IPS DF 4.7 (cell line): Measurements from ENCODE around the gene ALDH1L1.

Experiments used
- DNase-seq: peaks from one replicate; pipeline ENCODE4 v3.0.0-alpha.2; 2013; ENCODE audit warnings: low spot score; ENCODE audit errors: extremely low read depth

The ALDH1L1 gene

DNA sequence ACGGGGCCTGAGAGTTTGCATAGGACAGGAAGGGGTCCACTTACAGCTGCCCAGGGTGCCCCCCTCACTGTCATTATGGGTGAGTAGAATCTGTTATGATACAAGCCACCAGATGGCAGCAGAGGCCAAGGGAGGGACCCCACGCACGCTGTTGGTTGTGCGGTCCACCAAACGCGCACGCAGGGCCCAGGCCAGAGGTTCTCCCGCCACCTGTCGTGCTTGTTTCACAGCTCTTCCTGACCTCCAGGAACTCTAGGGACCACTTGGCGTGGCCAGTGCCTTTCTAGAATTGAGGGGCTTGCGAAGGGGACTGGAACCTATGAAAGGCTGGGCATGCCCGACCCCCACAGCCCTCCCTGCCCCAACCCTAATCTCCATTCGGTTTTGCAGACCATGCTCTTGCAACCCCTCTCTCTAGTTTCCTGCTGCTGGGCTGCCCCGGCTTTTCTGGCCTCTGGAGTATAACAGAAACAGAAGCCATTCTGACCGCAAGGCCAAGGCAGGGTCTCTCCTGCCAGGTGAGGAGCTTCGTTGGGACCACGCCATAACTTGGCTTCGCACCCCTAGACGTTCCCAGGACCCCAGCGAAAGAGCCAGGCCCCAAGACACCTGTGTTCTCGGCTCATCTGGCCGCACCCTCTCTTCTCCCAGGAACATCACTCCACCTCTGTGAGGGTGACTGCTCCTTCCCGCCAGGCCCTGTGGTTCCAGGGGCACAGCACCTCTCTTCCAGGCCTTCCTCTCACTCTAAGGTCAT lies 46.0 kb downstream of the ALDH1L1 start:
- no peak for DNase-seq

DNA sequence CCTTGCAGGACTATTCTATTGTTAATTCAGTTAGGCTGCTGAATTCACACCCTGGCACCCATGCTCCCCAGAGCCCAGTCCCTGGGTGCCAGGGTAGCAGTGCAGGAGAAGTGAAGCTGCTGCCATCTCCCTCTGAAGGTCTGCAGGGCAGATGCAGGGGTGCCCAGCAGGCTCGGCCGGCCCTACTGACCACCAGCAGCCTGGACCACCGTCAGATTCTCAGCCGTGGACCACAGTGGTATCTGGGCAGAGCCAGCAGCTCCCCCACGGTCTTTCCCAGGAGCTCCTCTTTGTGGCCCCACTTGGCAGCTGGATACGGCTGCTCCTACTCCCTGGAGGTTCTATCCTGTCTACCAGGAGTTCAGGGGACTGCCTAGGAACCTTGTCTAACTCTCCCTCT lies 46.8 kb downstream of the ALDH1L1 start:
- no peak for DNase-seq

- no peak for DNase-seq
Measured at GRCh38 chr3:126132751-126133511, 47.5 kb downstream of the ALDH1L1 start.

DNA sequence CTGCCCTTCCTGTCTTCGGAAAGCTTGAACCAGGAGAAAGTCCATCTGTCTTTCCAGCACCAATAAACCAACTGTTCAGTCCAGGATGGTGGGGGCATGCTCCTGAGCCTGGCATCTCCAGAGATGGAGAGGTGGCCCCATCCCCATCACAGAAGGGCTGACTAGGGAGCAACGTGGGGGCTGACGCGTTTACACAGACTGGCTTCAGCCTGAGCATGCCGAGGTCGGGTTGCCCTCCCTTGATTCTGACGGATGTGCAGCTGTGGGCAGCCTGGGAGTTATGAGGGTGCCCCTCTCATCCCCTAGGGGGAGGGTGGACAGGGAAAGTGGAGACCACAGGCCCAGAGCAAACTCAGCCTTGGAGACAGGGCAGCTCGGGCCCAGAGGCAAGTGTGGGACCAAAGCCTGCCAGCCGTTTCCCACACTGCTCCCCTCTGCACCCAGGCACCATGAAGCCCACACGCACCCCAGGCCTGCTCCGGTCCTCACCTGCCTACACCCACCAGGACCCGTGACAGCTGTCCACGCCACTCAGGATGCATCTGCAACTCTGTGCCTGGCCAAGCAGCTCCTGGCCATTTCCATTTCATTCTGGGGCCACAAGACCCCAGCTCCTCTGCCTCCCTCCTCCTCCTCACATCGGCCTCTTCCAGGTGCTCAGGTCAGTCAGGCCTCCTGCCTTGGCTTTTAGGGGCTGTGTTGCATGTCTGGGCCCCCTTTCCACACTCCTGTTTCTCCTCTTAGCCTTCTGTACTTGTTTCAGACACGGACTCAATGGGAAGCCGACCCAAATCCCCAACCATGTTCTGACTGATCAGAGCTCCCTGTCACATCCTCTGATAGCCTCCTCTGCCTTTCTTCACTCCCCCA lies 48.3 kb downstream of the ALDH1L1 start:
- no peak for DNase-seq

DNA sequence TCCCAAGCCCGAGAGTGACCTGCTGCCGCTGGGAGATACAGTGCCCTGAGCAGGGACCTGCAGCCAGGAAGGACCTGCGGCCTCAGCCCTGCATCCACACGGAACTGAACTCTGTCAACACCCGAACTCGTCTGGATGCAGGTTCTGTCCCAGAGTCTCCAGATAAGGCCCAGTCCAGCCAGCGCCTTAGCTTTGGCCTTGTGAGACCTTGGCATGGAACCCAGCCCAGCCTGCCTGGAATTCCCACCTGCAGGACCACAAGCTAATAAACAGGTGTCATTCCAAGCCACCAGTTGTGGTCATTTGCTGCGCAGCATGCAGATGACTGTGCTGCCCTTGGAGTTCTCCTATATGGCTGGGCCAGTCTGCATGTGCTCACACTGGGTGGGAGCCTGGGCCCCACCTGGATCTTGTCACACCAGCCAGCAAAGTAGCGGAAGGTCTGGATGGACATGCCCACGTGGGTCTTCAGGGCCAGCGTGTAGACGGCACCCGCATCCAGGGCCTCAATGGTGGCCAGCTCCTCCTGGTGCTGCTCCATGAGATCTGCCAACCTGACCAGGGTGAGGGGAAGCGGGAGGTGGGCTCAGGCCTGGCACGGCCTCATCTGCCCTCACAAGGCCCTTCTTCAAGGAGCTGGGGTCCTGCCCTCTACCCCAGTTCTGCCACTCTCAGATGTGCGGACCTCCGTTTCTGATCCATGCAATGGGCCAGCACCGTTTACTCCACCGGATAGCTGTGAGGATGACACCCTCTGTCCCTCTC lies 49.2 kb downstream of the ALDH1L1 start:
- DNase-seq = no peak

- no peak for DNase-seq
Measured at GRCh38 chr3:126130081-126130855, 50.1 kb downstream of the ALDH1L1 start.

DNA sequence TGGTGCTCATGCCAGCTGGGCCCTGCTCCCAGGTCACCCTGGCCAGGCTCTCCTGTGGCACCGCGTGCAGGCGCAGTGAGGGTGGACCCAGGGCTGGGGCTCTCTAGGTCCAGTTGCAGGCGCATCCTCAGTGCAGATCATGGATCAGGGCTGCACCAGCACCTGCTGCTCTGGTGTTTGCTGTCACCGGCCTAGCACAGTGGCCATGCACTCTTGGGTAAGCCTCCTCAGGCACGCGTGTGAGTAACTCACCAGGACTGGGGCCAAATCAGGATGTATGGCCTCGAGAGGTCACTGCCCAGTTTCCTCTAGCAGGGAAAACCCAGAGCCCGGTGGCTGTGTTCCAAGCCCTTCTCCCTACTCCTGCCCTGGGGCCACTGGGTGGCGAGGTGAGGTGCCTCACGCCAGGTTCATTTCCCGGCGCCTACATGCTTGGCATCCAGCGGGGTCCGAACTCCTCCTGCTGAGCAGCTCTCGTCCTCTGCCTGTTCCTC lies 50.9 kb downstream of the ALDH1L1 start:
- DNase-seq = no peak

DNA sequence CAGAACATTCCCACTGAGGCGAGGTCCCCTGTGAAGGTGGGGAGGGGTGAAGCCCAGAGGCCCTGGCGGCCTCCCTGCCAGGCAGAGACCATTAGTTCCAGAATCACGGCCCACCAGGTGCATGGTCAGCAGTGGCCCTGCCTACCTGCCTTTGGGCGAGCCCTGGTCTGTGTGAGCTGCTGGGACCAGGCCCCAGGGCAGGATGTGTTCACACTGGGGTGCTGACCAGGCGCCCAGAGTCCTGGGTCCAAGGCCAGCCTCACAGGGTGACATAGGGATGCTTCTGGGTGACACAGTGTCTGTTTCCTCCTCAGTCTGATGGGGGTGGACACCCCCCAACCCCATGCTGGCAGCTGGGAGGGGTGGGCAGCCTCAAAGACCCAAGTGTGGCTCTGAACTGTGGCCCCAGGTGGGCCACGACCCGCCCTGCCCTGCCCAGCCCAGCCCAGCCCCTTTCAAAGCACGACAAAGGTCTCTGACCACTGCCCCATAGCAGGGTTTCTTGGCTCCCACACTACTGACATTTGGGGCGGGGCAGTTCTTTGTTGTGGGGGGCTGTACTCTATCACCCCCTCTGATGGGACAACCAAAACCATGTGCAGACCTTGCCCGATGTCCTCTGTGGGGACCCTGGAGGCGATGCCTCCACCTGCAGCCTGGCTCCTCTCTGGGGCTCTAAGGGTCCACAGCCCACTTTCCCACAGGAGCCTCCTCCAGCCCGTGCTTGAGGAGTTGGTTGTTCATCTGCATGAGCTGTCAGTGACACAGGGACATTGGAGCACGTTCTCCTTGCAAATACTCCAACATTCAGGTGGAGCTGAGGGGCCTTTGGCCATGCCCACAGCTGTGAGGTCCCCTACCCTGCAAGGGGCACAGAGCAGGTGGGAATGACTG lies 51.6 kb downstream of the ALDH1L1 start:
- DNase-seq = no peak

DNA sequence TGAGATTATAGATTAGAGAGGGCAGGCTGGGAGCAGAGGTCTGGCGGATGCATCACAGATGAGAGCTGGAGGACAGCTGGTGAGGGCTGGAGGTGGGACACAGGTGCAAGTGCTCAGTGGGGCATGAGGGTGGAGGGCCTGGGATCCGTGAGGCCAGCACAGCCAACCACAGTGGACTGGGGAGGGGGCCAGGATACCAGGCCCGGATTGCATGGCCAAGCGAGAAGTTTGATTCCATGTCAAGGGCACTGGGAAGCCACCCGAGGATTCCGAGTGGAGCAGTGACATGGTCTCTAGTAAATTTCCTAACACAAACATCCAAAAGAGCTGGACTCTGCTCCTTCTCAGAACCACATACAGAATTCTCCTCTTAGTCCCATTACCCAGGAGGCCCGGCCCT lies 52.5 kb downstream of the ALDH1L1 start:
- DNase-seq = no peak

- DNase-seq = no peak
Measured at GRCh38 chr3:126127452-126127851, 52.9 kb downstream of the ALDH1L1 start.

GRCh38 chr3:126126811-126127431 lies 53.5 kb downstream of the ALDH1L1 start:
- no peak for DNase-seq

GRCh38 chr3:126126286-126126685 lies 54.1 kb downstream of the ALDH1L1 start:
- DNase-seq = no peak

DNA sequence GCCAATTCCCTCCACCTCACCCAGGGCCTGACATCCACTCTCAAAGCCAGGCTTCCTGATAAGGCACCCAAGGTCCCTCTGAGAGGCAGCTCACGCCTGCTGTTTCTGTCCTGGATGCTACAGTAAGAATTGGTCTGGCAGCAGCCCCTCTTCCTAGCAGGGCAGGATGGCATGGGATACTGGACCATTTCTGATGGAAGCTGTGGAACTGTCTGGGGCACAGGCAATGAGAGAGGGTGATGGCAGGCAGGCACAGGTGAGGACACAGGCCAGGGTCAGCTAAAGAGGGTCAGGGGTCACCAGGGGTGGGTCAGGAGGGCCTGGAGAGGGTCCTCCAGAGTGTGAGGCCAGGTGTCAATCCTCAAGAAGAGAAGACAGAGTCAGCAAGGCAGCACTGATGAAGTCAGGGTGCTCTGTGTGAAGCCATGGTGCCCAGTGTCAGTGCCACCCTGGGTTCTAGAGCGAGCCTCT lies 54.6 kb downstream of the ALDH1L1 start:
- DNase-seq = no peak

DNA sequence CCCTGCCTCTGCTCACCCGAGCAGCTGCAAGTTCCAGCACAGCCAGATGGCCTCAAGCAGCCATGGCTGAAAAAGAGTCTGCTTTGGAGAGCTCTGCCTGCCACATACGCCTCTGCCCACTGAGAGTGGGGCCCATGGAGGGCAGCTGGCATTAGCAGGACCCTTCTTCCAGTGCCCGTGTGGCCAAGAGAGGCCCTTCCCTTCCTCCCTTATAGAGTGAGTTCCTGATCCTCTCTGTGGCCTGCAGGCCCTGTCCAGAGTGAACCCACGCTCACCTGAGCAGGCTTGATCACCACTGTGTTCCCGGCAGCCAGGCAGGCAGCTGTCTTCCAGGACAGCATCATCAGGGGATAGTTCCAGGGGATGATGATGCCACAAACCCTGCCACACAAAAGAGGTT lies 55.0 kb downstream of the ALDH1L1 start:
- no peak for DNase-seq

DNA sequence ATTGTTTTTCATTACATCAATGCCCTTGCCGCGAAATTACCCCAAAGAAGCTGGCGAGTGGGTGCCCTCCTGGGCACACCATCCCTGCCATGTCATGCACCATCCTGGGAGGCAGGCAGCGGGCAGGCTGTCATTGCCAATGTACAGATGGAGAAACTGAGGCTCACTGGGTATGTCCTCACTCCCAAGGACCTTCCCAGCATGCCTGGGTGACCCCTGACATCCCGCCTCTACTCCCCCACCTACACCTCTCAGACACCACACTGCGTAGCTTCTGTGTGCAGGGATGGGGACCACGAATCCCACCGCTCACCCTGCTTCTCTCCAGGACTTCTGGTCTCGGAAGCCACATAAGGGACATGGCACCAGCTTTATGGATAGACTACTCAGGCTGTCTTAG lies 55.5 kb downstream of the ALDH1L1 start:
- no peak for DNase-seq

DNA sequence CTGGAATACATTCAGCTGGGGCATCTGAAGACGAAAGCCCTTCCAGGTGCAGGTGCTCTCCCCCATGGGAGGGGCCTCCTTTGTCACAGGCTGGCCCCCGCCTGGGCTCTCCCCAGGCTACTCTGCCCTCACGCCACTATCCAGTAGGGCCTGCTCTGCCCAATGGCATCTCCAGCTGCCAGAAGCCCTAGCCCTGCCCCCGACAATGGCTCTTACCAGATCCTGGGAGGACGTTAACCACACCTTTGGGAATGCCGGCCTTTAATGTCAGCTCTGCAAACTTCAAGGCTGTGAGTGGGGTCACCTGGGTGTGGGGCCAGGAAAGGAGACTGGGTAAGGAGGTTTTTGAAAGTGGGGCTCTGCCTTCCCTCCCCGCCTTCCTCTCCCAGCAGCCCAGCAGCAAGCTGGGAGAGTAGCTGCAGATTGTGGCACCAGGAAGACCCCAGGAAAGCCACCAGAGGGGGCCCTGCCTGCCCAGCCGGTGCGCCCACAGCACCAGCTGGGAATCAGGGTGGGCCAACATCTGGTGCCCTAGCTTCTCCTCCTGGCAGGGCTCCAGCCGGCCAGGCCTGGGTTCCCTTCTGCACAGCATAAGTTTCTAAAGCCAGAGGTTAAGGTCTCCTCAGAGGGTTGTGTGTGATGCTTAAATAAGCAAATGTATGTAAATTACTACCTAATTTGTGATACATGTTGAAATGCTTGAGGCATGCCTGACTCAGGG lies 56.1 kb downstream of the ALDH1L1 start:
- no peak for DNase-seq

DNA sequence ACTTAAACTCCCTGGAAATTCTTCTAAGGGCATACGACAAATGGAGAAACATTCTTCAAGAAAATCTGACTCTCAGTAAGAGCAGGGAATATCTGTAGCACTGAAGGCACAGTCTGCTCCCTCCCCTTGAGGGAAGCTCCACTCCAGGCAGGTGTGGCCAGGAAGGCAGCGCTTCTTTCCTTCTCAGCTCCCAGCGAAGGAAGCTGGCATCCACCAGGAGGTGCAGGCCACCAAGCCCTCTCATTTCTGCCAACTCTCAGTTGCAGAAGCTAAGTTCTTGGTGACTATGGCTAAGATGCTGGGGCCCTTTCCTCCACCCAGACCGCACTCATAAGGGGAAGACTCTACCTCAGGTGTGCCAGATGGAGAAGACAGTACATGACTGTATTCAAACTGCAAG lies 58.8 kb downstream of the ALDH1L1 start:
- DNase-seq = no peak

DNA sequence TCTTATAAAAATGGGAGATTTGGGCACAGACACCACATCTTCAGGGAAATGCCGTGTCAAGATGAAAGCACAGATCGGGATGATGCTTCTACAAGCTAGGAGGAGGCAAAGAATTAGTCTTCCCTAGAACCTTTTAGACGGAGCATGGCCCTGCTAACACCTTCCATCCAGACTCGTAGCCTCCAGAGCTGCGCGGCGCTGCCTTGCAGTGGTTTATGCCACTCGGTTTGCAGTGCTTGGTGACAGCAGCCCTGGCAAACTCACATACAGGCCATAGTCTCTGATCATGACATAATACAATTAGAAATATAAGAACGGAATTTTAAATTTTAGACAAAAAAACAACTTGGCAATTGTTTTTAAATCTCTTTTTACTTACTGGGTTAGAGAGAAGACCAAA lies 59.3 kb downstream of the ALDH1L1 start:
- no peak for DNase-seq
